Heart left ventricle (tissue), 16 donors: ENCODE measurements around the gene ASXL3. TPM values are rescaled to one million over a fixed set of nuclear protein-coding genes. Genes with fewer than 3 reads are reported as not detected.

Source experiments
- ATAC-seq, 4 donors: fragments of 200-7000 bp; cut with Tn5 transposase; one replicate each; pipeline ENCODE4 v1.9.1; 2020 to 2022; ENCODE audit warnings: moderate library complexity in 4 of 4, mild to moderate bottlenecking in 3 of 4, moderate number of reproducible peaks in 1 of 4
- DNase-seq, 5 donors: peaks; one replicate each; pipeline ENCODE4 v3.0.0-alpha.2; 2020
- H3K27ac ChIP-seq, 12 donors: fragments of 200-600 bp; sonication (generic) in 4 of 12; one replicate each; pipeline versions ENCODE4 v1.5.0 to v1.8.0; 2016 to 2022; ENCODE audit warnings: mild to moderate bottlenecking in 2 of 12
- H3K27me3 ChIP-seq, 9 donors: fragments of 200-600 bp; sonication (generic) in 2 of 9; one replicate each; pipeline versions ENCODE4 v1.5.1 to v1.8.0; 2016 to 2022; ENCODE audit warnings: mild to moderate bottlenecking in 3 of 9
- H3K36me3 ChIP-seq, 9 donors: fragments of 200-600 bp; sonication (generic) in 2 of 9; one replicate each; pipeline versions ENCODE4 v1.5.0 to v1.8.0; 2018 to 2022; ENCODE audit warnings: mild to moderate bottlenecking in 2 of 9
- H3K4me1 ChIP-seq, 12 donors: fragments of 200-600 bp; sonication (generic) in 4 of 12; one replicate each; pipeline versions ENCODE4 v1.5.0 to v1.8.0; 2016 to 2022; ENCODE audit warnings: mild to moderate bottlenecking in 3 of 12
- H3K4me3 ChIP-seq, 12 donors: fragments of 200-600 bp; sonication (generic) in 4 of 12; one replicate each; pipeline versions ENCODE4 v1.5.0 to v1.8.0; 2017 to 2022; ENCODE audit warnings: mild to moderate bottlenecking in 9 of 12, moderate library complexity in 4 of 12
- H3K9me3 ChIP-seq, 12 donors: fragments of 200-600 bp; sonication (generic) in 4 of 12; one replicate each; pipeline versions ENCODE4 v1.5.0 to v1.8.0; 2016 to 2022; ENCODE audit warnings: mild to moderate bottlenecking in 1 of 12
- POLR2A ChIP-seq, 2 donors: fragments of 450-650 bp; IDR thresholded peaks; one replicate each; pipeline ENCODE4 v1.6.1; 2017; ENCODE audit warnings: antibody characterized with exemption in 2 of 2, mild to moderate bottlenecking in 2 of 2, moderate library complexity in 2 of 2
- WGBS, 4 donors: extraction: QIAGEN DNeasy Blood & Tissue Kit in 2 of 4; methylation state at CpG; one replicate each; pipeline versions ENCODE4 v1.1.5 to v1.1.7; 2013 to 2018; 5-methylcytosine and 5-hydroxymethylcytosine counted together
- intact Hi-C, 10 donors: fragments of 100-400 bp; cut with DNase I; formaldehyde crosslinking; loops; one replicate each; pipeline versions ENCODE4 v1.11.1 to v1.14.2; 2022
- polyA plus RNA-seq, 2 donors: library from polyadenylated mRNA; stranded (reverse); fragments of 200-250 nt; gene quantifications; one replicate each; pipeline ENCODE4 v1.2.3, GENCODE V29; 2013
- total RNA-seq, 9 donors: library from RNA; depleted of rRNA in 2 of 9; stranded (reverse); fragments of >200 nt in 2 of 9; fragmentation: NEBNext Ultra II Directional in 3 of 9; extraction: Animal tissue kit (Norgen Biotek cat#: 25700) in 3 of 9; gene quantifications; one replicate each; pipeline versions ENCODE4 v1.1.0 to v1.2.4, GENCODE V29; 2016 to 2023
- TF ChIP-seq, protein P1 (sequence below), 12 donors: fragments of 200-600 bp; sonication (generic) in 4 of 12; IDR thresholded peaks; one replicate each; pipeline versions ENCODE4 v1.5.0 to v1.8.0; 2018 to 2022; ENCODE audit warnings: antibody characterized with exemption in 12 of 12, mild to moderate bottlenecking in 5 of 12
- donor health status: ischemic (EF 13 %, LVEDD 7.1; RV severe dilation, severe dysfunction).
- donor health status: healthy with polysubstance abuse.
- donor health status: DM: no; HTN: yes; CAD: no.
- donor health status: DM: no; HTN: no; CAD: no.
- donor health status: ischemic (EF 25% LVEDD 6.9; RV normal size, moderate dysfunction).
- donor health status: ischemic (EF 25% LVEDD 5.7; RV mildly dilated, moderate dysfunction).
- donor health status: healthy.
- donor health status: DM: yes; HTN: yes; CAD: no.
- donor health status: ischemic (EF 35%, LVEDD 5.7; RV mildly dilated, moderate dysfunction).
- donor health status: nonischemic (EF 11% LVEDD 7.7; RV severe dilation, severe dysfunction).
- donor health status: DM: yes; HTN: yes; CAD: no.
- donor health status: PGD.
- donor health status: ischemic (EF 29% LVEDD 5.4; RV normal size, mild dysfunction).
- donor health status: nonischemic (EF 23%, LVEDD 6.1; RV moderate dilation, normal function).

The ASXL3 gene
- total and polyA plus RNA-seq, 11 donors = 0.65 to 8.9 (median 3.5) TPM

DNA sequence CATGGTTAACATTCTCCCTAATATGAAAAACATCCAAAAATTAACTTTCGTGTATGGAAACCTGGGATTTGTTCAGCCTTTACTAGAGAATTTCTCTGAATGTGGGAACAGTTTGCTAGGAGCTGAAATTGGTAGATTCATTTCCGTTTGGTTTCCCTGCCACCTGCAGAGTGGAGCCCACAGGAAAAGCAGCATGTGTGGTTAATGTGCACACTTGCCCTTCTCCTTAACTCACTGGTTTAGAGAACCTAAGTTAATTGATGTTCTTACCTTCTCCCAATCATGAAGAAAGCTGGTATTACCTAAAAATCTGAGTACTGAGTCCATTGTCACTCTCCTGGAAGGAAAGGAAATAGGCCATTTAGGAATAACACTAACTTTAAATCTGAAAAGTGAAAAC, 37.6 kb upstream of the ASXL3 start:
- Histone ChIP-seq H3K27me3 (no peaks in the 10 kb centered on the region), H3K9me3 (no peaks in the 10 kb centered on the region), H3K4me3 (no peak overlapping the region), H3K27ac (no peak overlapping the region), H3K36me3 (no peaks in the 10 kb centered on the region), H3K4me1 (no peaks in the 10 kb centered on the region)
- intact Hi-C loops = no loop called here
- no peak for ATAC-seq
- TF ChIP-seq, protein P1, sequence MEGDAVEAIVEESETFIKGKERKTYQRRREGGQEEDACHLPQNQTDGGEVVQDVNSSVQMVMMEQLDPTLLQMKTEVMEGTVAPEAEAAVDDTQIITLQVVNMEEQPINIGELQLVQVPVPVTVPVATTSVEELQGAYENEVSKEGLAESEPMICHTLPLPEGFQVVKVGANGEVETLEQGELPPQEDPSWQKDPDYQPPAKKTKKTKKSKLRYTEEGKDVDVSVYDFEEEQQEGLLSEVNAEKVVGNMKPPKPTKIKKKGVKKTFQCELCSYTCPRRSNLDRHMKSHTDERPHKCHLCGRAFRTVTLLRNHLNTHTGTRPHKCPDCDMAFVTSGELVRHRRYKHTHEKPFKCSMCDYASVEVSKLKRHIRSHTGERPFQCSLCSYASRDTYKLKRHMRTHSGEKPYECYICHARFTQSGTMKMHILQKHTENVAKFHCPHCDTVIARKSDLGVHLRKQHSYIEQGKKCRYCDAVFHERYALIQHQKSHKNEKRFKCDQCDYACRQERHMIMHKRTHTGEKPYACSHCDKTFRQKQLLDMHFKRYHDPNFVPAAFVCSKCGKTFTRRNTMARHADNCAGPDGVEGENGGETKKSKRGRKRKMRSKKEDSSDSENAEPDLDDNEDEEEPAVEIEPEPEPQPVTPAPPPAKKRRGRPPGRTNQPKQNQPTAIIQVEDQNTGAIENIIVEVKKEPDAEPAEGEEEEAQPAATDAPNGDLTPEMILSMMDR (IDR thresholded peaks at IDR 0.05) = no peak
- no peak for TF ChIP-seq POLR2A (IDR thresholded peaks at IDR 0.05)
- 59 to 76% (median 66%) methylated on average over 2 of the region's 2 CpGs for WGBS, 4 donors
- DNase-seq = no peak

DNA sequence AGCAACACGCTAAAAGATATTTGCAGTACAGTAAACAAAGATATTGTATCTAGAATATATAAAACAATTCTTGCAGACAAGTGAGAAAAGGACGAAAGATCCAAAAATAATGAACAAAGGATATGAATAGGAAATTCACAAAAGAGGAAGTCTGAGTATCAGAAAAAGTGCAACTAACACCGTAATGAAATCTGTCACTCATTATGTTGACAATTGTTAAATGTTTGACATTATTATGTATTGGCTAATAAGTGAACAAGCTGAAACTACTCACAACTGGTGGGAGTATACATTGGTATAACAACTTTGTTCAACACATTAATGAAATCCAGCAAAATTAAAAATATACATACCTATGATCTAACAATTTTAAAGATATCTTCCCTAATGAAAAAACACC, 36.7 kb upstream of the ASXL3 start:
- DNase-seq (no peak), ATAC-seq (no peak)
- Histone ChIP-seq H3K27ac (no peak overlapping the region), H3K4me1 (no peaks in the 10 kb centered on the region), H3K36me3 (no peaks in the 10 kb centered on the region), H3K9me3 (no peaks in the 10 kb centered on the region), H3K27me3 (no peaks in the 10 kb centered on the region), H3K4me3 (no peak overlapping the region)
- intact Hi-C loops = no loop called here
- 46 to 66% (median 63%) methylated on average over 3 of the region's 3 CpGs for WGBS, 4 donors
- TF ChIP-seq, protein P1 (IDR thresholded peaks at IDR 0.05) = no peak
- no peak for TF ChIP-seq POLR2A (IDR thresholded peaks at IDR 0.05)

DNA sequence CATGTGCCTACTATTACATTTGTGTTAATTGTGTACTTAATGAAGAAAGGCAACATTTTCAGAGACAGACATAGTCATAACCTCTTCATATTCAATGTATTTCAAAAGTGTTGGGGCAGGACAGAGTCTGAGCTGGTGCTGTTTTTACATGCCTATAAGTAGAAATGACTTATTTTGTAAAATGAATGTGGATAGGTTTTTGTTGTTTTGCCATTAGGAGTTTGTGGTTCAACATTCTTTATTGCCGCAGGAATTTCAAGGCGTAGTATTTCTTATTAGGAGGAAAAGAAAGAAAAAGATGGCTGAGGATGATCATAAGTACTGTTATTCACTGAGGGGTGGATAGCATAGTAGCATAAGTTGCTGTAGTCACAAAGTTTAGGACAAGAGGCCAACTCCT, 21.2 kb upstream of the ASXL3 start:
- Histone ChIP-seq H3K36me3 (no peaks in the 10 kb centered on the region), H3K27ac (no peak overlapping the region), H3K4me1 (no peaks in the 10 kb centered on the region), H3K9me3 (no peaks in the 10 kb centered on the region), H3K27me3 (no peaks in the 10 kb centered on the region), H3K4me3 (no peak overlapping the region)
- no peak for ATAC-seq
- WGBS, 4 donors = 94 to 96% (median 95%) methylated on average over 2 of the region's 2 CpGs
- intact Hi-C loops = no loop called here
- TF ChIP-seq, protein P1 (IDR thresholded peaks at IDR 0.05) = no peak
- TF ChIP-seq POLR2A (IDR thresholded peaks at IDR 0.05) = no peak
- DNase-seq = no peak

DNA sequence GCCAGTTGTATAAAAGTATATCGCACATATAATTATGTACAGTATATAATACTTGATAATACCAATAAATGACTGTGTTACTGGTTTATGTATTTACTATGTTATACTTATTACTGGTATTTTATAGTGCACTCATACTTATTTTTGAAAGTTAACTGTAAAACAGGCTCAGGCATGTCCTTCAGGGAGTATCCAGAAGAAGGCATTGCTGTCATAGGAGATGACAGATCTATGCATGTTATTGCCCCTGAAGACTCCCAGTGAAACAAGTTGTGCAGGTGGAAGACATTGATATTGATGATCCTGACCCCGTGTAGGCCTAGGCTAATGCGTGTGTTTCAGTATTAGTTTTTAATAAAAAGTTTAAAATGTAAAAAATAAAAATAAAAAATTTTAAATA, 20.3 kb upstream of the ASXL3 start:
- WGBS, 4 donors = 90 to 95% (median 94%) methylated on average over 3 of the region's 3 CpGs
- DNase-seq = no peak
- Histone ChIP-seq H3K4me1 (peaks cover 0 to under 1% (median 0%) of the 10 kb centered on the region in 12 donors), H3K36me3 (no peaks in the 10 kb centered on the region), H3K4me3 (no peak overlapping the region), H3K9me3 (no peaks in the 10 kb centered on the region), H3K27ac (no peak overlapping the region), H3K27me3 (no peaks in the 10 kb centered on the region)
- no peak for ATAC-seq
- intact Hi-C loops = no loop called here
- TF ChIP-seq, protein P1 (IDR thresholded peaks at IDR 0.05) = no peak
- no peak for TF ChIP-seq POLR2A (IDR thresholded peaks at IDR 0.05)
